ENCODE measurements around the gene MBTPS1.

The MBTPS1 gene

DNA sequence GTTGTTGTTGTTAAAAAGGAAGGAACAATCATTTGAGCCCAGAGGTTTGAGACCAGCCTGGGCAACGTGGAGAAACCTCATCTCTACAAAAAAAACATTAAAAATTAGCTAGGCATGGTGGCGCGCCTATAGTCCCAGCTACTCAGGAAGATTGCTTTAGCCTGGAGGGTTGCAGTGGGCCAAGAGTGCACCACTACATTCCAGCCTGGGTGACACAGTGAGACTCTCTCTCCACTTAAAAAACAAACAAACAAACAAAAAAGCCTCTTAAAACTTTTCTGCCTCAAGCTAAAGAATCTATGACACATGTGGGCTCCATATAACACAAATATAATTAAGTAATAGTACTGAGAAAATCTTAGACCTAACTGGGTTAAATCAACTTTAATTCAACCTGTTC, 12.5 kb downstream of the MBTPS1 start:
- in situ Hi-C loops (cut with MboI; ENCODE audit: low sequenced_read_pairs), result no loop called here

- in situ Hi-C loops (cut with MboI; ENCODE audit: low sequenced_read_pairs), result no loop called here
These were observed 13.1 kb downstream of the MBTPS1 start for GRCh38 chr16:84103678-84104077.

DNA sequence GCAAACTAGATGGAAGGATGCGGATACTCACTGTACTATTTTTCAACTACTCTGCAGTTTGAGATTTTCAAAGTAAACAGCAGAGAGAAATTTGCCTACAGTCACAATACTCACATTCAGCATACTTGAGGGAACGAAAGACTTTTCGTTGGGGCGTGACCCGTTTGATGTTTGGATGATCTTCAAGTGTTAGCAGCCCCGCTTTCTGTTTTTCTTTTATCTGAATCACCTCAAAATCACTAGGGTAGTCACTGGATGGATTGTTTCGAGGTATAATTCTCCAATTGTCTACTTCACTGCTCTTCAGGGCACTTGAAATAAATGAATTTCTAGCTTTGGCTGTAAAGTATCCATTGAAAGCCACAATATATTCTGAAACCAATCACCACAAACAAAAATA, 17.8 kb downstream of the MBTPS1 start:
- in situ Hi-C loops (cut with MboI; ENCODE audit: low sequenced_read_pairs), result no loop called here

DNA sequence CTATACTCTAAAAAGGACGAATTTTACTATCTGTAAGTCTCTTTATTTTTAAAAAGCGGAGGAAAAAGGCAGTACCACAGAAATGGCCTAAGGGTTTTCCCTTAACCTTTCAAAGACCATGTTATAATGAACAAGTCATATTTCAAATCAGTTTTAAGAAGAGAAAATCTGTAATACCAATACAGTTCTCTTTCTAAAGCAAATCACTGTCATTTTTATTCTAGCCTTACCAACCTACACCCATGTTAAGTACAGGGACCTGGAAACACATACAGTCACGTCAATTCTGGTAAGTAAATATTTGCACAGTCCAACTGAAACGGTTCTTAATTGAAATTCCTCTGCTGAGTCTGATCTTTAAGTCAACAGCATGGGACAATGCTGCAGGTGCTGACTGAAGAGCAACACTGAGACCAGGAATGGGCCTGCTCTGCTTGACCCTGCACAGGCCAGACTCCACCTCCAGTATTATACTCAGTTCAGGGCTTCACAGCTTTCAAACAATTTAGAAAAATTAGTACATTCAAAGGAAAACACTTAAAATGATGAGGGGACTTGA, 20.2 kb downstream of the MBTPS1 start:
- in situ Hi-C loops (cut with MboI; ENCODE audit: low sequenced_read_pairs), result no loop called here

DNA sequence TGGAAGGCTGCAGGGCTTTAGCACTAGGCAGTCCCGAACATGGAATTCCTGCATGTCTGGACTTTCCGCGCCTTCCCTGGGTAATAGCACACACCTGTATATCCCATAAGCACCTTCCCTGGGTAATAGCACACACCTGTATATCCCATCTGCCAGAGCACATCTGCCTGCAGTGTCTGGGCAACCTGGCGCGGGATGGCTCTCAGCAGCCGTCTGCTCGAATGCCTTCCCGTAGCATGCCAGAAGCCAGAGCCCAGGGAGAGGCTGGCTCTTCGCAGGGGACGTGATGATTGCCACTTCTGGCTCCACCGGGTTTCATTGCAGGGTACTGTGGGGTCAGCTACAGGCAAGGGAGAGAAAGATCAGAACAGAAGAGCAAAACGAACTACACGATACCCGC, 21.3 kb downstream of the MBTPS1 start:
- in situ Hi-C loops (cut with MboI; ENCODE audit: low sequenced_read_pairs), result no loop called here

- in situ Hi-C loops (cut with MboI; ENCODE audit: low sequenced_read_pairs), result no loop called here
These were observed 22.9 kb downstream of the MBTPS1 start for GRCh38 chr16:84093879-84094270.

DNA sequence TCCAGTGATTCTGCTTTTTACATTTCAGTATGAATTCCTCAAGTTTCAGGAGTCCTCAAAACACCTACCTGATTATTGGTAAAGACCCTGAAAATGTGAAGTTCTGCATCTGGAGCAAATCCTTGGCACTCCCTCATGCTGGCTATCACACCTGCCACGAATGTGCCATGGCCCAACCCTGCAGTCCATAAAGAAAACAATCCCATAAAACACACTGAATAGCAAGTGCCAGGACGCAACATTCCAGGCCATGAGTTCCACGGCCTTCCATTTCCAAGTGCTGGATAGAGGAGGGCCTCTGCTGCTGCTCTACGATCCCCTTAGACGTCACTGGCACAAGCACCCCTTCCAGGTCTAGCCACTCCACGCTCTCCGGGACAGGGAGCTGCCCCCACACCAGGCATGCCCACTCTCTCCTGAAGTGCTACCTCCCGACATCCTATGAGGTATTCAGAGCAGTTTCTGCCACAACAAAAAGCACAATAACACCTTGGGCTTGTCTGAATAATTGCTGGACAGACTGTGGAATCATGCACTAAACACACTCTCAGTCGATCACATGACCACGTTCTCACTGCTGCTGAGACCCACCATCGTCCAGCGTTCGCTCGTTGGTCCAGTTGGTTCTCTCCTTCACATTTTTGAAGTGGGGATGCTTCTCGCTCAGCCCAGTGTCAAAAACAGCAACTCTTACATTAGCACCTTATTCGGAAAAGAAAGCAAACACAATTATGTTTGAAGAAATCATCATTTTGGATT, 23.4 kb downstream of the MBTPS1 start:
- in situ Hi-C loops (cut with MboI; ENCODE audit: low sequenced_read_pairs), result no loop called here

GRCh38 chr16:84091460-84091859, 25.3 kb downstream of the MBTPS1 start:
- in situ Hi-C loops (cut with MboI; ENCODE audit: low sequenced_read_pairs), result no loop called here

- in situ Hi-C loops (cut with MboI; ENCODE audit: low sequenced_read_pairs), result no loop called here
These were observed 26.5 kb downstream of the MBTPS1 start for GRCh38 chr16:84090211-84090610.

DNA sequence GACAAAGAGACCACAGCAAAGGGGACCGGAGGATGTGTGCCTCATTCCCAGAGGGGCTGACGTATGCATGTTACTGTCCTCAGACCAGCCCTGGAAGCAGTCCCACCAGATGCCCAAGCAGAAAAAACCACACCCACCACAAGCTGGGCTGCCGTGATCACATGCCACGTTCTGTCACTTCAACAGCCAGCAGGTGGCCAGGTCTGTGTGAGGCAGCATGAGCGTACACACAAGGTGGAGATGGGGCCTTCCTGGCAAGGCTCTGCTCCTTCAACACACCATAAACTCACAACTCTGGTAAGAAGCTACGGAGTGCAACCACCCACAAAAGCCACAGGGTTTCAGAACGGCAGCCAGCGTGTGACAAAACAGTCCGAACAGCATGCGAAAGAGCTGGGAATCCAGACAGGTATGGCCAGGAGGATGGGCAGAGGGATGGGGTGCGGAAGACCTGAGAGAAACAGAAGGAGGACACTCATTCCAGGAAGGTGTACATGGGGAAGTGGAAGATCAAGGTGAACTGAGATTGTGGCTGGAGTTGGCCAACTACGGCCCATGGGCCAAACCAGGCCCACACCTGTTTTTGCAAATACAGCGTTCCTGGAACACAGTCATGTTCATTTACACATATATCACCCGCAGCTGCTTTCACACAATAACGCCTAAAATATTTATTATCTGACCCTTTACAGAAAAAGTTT, 27.9 kb downstream of the MBTPS1 start:
- in situ Hi-C loops (cut with MboI; ENCODE audit: low sequenced_read_pairs), result no loop called here

GRCh38 chr16:84087466-84088151, 29.1 kb downstream of the MBTPS1 start:
- in situ Hi-C loops (cut with MboI; ENCODE audit: low sequenced_read_pairs), result no loop called here

DNA sequence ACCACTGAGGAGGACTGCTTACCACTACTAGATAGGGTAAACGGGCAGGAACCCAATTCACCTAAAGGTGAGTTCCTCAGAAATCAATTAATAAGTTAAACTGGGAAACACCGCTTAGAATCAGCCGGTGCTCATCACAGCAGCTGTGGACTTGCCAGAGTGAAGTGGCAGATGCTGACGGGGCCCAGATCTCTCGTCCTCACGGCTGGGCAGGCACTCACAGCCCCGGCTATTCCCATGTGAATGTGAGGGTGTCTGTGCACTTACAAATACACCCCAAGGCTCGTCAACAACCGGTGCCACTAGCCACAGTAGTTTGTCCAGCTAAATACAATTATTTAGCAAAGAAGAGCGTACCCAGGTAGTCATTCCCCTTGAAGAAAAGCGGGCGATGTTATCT, 29.7 kb downstream of the MBTPS1 start:
- in situ Hi-C loops (cut with MboI; ENCODE audit: low sequenced_read_pairs), result no loop called here

DNA sequence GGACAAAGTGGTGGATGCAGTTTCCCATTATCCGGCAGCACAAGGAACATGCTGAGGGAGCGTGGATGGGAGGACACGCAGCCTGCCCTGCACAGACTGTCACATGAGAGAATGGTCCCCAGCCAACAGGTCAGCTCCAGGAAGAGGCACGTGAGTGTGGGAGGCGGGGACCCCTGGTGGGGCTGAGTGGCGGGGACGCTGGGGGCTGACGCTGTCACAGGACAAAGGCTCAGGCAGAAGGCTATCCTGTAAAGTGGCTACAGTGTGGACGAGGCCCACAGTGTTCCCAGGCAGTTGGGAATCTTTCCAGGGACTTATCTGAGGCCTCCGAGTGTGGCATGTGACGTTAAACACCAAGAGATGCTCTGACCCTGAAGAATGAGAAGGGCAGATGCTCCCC, 30.4 kb downstream of the MBTPS1 start:
- in situ Hi-C loops (cut with MboI; ENCODE audit: low sequenced_read_pairs), result no loop called here

- in situ Hi-C loops (cut with MboI; ENCODE audit: low sequenced_read_pairs), result no loop called here
These were observed 31.0 kb downstream of the MBTPS1 start for GRCh38 chr16:84085773-84086172.

- in situ Hi-C loops (cut with MboI; ENCODE audit: low sequenced_read_pairs), result no loop called here
These were observed 31.5 kb downstream of the MBTPS1 start for GRCh38 chr16:84085271-84085667.

DNA sequence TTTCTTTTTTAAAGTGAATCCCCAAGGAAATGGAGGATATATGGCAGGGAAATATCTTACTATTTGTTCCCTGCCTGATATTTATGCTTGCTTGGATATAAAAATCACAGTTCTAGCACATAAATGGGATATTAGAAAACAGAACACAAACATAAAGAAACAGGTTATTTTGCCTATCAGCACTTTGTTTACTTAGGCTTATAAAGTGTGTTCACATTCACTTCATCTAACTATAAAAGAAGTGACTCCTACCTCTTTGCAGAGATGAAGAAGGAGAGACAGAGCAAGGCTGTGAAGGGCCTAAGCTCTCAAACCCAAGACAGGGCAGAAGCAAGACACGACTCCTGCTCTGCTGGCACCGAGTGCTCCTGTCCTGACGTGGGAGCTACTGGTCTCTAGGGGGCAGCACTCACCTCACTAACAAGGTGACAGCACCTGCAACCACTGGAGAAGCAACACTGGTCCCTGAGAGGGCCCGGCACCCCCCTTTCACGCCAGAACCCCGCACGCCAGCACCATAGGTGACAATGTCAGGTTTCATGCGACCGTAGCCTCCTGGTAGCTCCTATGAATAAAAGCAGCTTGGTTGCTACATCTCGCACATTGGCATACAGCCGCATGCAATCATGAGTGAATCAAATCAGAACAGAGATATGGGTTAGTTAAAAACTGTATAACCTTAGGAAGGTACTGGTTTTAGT, 32.0 kb downstream of the MBTPS1 start:
- in situ Hi-C loops (cut with MboI; ENCODE audit: low sequenced_read_pairs), result no loop called here

DNA sequence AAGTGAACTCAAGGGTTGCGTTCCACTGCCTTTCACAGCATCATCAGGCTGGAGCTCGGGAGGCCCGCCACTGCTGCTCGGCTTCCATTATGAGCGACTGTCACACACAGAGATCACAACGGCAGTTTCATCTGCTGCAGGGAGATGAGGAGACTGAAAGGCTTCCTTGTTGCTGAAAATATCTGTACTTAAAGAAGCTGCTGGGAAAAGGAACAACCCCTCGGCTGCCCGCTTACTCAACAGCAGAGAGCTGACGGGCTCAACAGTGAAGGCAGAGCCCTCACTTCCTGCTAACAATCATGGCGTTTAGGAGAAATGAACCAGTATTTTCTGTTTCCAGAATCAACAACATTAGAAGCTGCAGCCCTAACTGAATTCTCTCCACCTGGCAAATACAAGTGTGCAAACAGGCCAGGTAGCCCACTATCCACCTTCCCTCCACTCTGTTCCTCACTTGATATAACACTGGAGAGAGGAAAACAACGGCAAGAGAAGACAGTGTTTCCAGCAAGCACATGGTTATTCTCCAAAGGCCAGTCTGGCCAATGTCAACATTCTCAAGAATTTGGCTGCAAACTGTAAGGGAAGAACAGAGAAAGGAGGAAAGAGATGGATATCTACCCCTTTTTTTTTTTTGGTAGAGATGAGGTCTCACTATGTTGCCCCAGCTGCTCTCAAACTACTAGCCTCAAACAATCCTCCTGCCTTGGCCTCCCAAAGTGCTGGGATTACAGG, 33.7 kb downstream of the MBTPS1 start:
- in situ Hi-C loops (cut with MboI; ENCODE audit: low sequenced_read_pairs), result no loop called here

DNA sequence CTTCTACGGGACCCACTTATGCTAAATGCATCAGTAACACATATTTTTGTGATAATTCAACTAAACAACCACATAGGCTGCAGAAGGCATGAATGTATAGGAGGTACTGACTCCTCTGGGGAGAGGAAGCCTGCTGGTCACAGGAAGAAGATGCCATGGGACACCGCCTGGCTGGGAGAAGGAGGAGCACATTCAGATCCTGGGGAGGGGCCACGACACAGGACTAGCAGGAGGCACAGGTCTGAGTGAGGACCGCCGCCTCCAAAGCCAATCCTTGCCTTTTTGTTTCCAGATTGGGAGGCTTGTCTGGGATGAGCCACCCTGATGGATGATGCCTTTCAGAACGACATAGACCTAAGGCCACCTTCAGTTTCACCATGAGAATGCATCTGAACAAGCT, 34.6 kb downstream of the MBTPS1 start:
- in situ Hi-C loops (cut with MboI; ENCODE audit: low sequenced_read_pairs), result no loop called here

DNA sequence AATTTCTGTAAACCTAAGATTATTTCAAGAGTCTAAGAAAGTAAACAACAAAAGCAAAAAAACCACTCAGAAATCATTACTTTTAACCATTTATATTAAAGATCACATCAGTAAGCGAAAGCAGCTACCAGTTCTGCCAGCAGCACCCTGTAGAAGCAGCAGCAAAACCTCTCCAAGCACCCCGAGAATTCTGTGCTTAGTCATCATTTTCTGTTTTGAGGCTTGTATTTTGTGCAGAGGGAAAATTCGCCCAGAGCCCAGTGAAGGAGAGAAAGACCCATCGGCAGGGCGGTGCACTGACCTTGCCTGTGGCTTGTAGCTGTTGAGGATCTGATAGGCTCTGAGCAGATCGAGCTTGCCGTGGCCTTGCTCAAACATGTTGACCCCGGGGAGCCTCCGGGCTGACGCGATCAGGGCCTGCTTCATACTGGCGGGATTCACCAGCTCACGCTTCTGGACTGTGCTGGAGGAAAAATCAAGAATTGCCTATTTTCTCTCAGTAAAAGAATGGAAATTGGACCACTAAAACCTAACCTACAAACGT, 35.2 kb downstream of the MBTPS1 start:
- in situ Hi-C loops (cut with MboI; ENCODE audit: low sequenced_read_pairs), result no loop called here

GRCh38 chr16:84080813-84081212, 35.9 kb downstream of the MBTPS1 start:
- in situ Hi-C loops (cut with MboI; ENCODE audit: low sequenced_read_pairs), result no loop called here
